ENCODE data around the gene AKAIN1. TPM values are rescaled to one million over a fixed set of nuclear protein-coding genes. Genes with fewer than 3 reads are reported as not detected.

The AKAIN1 gene
- total RNA-seq, 1 experiment from 2014 or later: not detected

- DNase-seq (ENCODE audit: low spot score): no peak
Observed at GRCh38 chr18:5162111-5162510, 34.9 kb downstream of the AKAIN1 start.

- DNase-seq (ENCODE audit: low spot score): no peak
Observed at GRCh38 chr18:5159080-5159479, 38.0 kb downstream of the AKAIN1 start.

- no peak for DNase-seq (ENCODE audit: low spot score)
Observed at GRCh38 chr18:5158587-5158986, 38.5 kb downstream of the AKAIN1 start.

GRCh38 chr18:5158172-5158571 is 38.9 kb downstream of the AKAIN1 start:
- DNase-seq (ENCODE audit: low spot score): no peak

- DNase-seq (ENCODE audit: low spot score): no peak
Observed at GRCh38 chr18:5155907-5156287, 41.2 kb downstream of the AKAIN1 start.

- no peak for DNase-seq (ENCODE audit: low spot score)
Observed at GRCh38 chr18:5155218-5155906, 41.7 kb downstream of the AKAIN1 start.

GRCh38 chr18:5152343-5153020 is 44.6 kb downstream of the AKAIN1 start:
- DNase-seq (ENCODE audit: low spot score): no peak

GRCh38 chr18:5150894-5151293 is 46.2 kb downstream of the AKAIN1 start:
- no peak for DNase-seq (ENCODE audit: low spot score)

GRCh38 chr18:5146093-5146492 is 51.0 kb downstream of the AKAIN1 start:
- no peak for DNase-seq (ENCODE audit: low spot score)

- no peak for DNase-seq (ENCODE audit: low spot score)
Observed at GRCh38 chr18:5145168-5145825, 51.8 kb downstream of the AKAIN1 start.

- DNase-seq (ENCODE audit: low spot score): no peak
Observed at GRCh38 chr18:5144629-5145028, 52.4 kb downstream of the AKAIN1 start.

GRCh38 chr18:5142859-5143258 is 54.2 kb downstream of the AKAIN1 start:
- no peak for DNase-seq (ENCODE audit: low spot score)

- no peak for DNase-seq (ENCODE audit: low spot score)
Observed at GRCh38 chr18:5142131-5142530, 54.9 kb downstream of the AKAIN1 start.

- DNase-seq (ENCODE audit: low spot score): no peak
Observed at GRCh38 chr18:5137261-5137660, 59.8 kb downstream of the AKAIN1 start.

GRCh38 chr18:5132987-5133386 is 64.1 kb downstream of the AKAIN1 start:
- no peak for DNase-seq (ENCODE audit: low spot score)

- no peak for DNase-seq (ENCODE audit: low spot score)
Observed at GRCh38 chr18:5122272-5122671, 74.8 kb downstream of the AKAIN1 start.

- DNase-seq (ENCODE audit: low spot score): no peak
Observed at GRCh38 chr18:5110266-5110665, 86.8 kb downstream of the AKAIN1 start.

- DNase-seq (ENCODE audit: low spot score): no peak
Observed at GRCh38 chr18:5107988-5108387, 89.1 kb downstream of the AKAIN1 start.

- DNase-seq (ENCODE audit: low spot score): no peak
Observed at GRCh38 chr18:5106730-5107129, 90.3 kb downstream of the AKAIN1 start.

GRCh38 chr18:5104246-5104645 is 92.8 kb downstream of the AKAIN1 start:
- no peak for DNase-seq (ENCODE audit: low spot score)

GRCh38 chr18:5103693-5104092 is 93.4 kb downstream of the AKAIN1 start:
- DNase-seq (ENCODE audit: low spot score): no peak

- no peak for DNase-seq (ENCODE audit: low spot score)
Observed at GRCh38 chr18:5103286-5103685, 93.8 kb downstream of the AKAIN1 start.

GRCh38 chr18:5097116-5097703 is 99.8 kb downstream of the AKAIN1 start:
- no peak for DNase-seq (ENCODE audit: low spot score)
